M059J (cell line): ENCODE data around the gene PTPRH. TPM values are rescaled to one million over a fixed set of nuclear protein-coding genes. Genes with fewer than 3 reads are reported as not detected.
"Not testable (repeated sequence)": the region's sequence is repeated elsewhere in the genome, so short reads cannot be mapped to it uniquely, and the experiment has no call there.

Experiments used
- DNase-seq: peaks from one replicate; pipeline ENCODE4 v3.0.0-alpha.2; 2012; ENCODE audit warnings: low read depth
- total RNA-seq: library from RNA; depleted of rRNA; stranded (reverse); fragments of >200 nt; shearing (Covaris generic); gene quantifications from 2 replicates; pipeline ENCODE4 v1.2.3, GENCODE V29; 2014

Gene PTPRH
- total RNA-seq, 1 experiment from 2014 or later = 1.5 TPM

DNA sequence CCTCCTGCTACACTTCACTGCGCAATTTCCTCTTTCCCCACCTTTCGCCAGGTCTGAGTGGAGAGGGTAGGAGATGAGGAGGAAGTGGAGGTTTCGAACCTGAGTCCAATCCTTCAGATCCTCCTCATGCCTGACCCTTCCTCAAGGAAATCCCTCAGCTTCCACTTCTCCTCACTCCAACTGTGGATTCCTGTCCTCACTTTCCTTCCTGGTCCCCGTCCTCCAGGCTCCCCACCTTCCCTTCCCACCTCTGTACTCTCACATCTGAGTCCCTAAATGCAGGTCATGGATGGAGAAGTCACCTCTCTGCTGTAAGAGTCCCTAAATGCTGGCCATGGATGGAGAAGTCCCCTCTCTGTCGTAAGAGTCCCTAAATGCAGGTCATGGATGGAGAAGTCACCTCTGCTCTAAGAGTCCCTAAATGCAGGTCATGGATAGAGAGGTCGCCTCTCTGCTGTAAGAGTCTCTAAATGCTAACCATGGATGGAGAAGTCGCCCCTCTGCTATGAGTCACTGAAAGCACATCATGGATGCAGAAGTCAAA is 16.2 kb upstream of the PTPRH start:
- no peak for DNase-seq

DNA sequence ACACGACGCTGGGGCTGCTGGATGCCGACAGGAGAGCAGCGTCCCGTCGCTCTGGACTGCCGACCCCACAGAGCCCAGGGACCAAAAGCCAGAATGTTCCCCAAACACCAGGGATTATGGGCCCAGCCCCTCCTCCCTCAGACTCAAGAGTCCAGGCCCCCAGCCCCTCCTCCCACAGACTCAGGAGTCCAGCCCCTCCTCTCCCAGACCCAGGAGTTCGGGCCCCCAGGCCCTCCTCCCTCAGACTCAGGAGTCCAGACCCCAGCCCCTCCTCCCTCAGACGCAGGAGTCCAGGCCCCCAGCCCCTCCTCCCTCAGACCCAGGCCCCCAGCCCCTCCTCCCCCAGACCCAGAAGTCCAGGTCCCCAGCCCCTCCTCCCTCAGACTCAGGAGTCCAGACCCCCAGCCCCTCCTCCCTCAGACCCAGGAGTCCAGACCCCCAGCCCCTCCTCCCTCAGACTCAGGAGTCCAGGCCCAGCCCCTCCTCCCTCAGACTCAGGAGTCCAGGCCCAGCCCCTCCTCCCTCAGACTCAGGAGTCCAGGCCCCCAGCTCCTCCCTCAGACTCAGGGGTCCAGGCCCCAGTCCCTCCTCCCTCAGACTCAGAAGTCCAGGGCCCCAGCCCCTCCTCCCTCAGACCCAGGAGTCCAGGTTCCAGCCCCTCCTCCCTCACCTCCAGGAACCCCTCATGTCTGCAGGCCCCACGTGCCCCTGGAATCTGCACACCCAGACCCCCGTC is 15.5 kb upstream of the PTPRH start:
- DNase-seq = not testable (repeated sequence)

DNA sequence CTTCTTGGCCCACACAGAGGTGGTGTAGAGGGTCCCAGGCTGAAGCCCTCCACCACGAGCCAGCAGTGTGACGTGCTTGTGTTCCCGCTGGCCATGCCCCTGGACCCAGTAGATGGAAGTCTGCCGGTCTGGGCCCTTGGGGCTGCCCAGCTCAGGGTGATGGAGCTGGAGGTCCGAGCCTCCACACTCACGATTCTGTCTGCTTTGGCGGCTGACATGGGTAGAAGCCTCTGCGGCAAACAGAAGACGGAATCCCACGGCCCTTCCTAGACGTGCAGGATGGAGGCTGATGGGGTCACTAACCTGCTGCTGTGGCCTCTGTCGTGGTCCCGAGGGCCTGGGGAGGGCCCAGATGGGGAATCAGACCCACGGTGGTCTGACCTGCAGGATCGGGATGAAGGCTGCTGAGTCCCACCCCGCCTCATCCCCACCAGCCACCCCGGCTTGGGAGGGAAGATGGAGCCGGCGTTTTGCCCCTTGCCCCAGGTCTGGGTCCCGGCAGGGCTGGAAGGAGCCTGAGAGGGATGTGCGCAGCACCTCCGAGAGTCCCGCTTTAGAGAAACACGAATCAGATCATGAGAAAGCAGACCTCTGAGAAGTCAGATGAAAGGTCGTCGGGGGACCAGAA is 14.9 kb upstream of the PTPRH start:
- DNase-seq = no peak

DNA sequence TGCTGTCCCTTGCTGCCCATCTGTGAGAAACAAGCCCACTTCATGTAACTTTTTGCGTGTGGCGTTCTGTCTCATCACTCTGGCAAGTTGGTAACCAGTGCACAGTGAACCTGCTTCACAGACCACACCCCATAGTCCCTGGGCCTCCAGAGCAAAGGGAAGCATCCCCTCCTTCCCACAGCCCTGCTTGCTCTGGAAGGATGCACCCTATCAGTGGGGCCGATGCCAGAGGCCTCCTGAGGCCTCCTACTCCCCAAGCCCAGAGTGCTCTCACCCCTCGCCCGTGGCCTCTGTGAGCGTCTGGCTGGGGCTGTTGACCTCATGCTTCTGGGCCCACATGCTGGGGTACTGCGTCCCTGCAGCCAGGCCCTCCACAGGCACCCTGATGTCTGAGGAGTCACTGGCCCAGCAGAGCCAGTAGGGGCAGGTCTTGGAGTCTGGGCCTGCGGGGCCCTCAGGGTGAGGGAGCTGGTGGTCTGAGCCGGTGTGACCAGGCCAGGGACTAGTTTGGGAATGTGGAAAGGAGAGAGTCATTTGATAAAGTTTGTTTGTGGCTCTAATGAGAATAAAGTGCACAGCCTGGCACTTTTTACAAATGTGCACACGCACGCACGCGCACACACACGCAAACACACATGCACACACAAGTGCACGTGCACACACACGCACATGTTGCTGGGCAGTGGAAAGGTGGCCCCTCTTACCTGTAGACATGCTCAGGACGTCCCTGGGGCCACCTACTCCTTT is 14.2 kb upstream of the PTPRH start:
- no peak for DNase-seq

DNA sequence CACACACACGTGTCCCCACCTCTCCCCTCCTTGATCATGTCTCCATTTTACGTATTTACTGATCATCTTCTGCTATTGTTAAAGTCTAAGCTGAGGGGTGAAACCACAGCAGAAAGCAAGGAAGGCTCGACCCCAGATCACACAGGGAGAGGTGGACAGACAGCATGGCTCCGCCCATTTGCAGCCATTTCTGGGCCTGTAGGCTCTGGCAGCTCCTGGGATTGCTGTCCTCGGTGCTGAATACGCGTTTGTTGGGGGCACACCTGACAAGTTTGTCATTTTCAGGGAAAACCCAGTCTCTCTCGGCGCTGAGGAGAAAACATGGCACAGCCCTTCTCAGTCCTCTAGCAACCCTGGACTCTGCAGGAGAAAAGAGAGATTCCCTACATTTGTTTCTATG is 11.2 kb upstream of the PTPRH start:
- no peak for DNase-seq

DNA sequence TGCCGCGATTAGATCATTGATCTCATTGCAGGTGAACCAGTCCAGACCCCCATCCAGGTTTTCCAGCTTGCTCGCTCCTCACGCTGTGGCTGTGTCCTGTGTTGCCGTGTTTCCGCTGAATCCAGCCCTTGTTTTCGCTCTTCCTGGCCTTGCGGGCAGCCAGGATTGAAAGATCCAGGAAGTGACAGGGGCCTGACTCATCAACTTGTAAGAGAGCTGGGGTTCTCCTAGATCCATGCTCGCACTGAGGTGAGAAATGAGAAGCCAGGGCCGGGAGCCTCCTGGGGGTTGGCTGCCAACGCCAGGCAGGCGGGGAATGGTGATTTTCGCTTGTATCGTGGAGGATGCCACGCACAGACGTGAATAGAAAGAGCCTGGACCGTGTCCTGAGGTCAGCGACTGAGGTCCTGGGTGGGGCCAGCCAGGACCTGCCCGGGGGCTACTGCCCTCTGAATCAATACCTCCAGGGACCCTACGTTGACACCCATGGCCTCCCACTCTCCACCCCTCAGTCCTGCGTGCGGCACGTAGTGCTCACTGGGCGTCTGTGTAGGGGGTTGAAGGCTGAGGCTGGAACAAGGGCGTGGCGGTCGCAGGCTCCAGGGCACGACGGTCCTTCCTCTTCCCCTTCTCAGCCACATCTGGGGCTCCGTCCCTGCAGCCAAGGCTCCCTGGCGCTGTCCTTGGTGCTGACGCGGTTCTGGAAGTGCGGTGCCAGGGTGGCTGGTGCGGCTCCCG is 7.3 kb upstream of the PTPRH start:
- peak; percentile 99 for DNase-seq

DNA sequence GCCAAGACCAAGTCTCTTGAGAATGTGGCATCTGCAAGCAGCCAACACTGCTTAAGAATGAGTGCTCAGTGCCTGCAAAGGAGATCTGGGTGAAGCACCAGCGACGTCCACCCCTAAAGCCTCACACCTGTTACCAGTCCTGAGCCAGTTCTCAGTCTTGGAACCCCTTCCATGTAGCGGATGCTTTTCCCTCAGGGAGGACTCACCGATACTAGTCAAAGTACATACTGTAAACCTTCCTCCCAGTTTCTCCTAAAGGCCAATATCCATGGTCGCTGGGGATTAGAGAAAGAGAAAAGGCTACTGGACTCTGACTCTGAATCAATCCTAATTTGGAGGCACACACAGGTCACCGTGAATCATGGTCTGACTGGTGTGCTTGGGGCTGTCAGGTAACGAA is 4.2 kb upstream of the PTPRH start:
- DNase-seq = no peak

DNA sequence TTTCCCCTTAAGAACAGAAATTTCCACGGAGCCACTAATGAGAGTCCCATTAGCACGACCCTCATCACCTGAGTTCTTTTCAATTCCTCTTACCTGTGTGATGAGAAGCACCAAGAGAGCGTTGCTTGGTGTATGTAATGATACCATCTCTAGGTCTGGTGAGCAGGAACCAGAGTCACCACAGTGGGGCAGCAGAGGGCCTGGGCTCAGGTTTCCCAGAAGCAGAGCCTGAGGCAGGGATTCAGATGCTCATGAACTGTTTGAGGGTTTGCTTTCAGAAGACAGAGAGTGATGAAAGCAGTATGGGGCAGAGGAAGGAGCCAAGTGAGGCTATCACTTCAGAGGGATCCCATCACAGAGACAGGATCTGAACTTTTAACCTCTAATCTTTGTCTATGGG is 3.1 kb upstream of the PTPRH start:
- DNase-seq = peak; percentile 17

DNA sequence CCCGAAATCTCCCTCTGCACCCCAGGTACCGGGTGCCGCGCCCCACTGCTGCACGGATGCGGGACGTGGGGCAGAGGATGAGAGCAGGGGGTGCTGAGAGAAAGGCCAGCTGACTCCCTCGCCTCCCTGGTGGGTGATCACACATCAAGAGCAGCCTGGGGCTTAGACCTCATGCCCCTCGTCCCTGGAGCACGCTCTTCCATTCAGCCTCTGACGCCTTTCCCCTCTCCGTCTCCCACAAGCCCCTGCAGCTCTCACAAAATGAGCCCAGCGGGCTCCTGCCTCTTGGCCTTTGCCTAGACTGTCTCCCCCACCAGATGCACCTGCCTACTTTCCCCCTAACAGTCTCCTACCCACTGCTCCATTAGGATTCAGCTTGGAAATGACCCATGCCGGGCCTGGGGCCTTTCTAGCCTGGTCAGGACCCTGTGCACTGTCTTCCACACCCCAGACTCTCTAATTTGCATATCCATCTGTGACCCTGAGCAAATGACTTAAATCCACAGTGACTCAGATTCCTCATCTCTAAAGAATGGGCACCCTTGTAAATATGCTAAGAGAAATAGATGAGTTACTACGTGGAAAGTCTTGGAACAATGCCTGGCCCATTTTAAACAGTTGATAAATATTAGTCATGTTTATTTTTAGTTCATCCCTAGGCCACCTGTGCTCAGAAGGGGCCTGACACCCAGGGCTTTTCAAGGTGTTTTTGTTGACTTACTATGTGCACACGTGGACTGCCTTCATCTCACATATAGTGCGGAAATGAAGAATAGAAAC is 582 bp upstream of the PTPRH start:
- DNase-seq = peak; percentile 98

DNA sequence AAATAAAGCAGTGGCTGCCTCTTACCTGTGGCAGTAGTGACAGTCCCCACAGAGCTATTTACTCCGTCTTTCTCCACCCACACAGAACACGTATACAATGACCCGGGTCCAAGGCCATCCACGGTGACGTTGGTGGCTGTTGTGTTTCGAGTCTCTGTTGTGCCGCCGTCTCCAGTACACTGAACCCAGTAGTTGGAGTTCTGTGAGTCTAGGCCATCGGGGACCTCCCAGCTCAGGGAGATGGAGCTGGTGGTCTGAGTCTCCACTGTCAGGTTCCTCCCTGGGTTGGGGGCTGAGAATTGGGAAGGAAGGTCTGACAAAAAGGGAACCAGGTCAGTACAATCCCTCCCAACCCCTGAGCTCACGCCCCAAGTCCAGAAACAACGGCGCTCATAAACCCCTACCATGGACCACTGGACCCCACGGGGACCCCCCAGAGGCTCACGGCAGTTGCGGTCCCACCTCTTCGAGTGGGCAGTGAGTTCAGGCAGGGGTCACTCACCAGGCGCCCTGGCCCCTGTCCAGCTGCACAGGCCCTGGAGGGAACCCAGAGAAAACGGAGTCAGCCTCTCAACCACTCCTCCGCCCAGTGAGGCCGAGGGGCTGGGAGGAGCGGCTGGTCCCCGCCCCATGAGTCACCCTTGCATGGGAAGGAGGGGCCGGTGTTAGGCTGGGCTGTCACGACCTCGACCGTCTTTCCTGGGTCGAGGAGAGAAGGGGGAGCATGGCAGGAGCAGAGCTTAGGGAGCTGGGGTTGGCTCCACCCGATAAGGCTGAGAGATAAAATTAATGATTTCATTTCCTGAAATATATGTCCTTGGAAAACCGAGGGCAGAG is 2.4 kb downstream of the PTPRH start:
- peak; percentile 93 for DNase-seq

DNA sequence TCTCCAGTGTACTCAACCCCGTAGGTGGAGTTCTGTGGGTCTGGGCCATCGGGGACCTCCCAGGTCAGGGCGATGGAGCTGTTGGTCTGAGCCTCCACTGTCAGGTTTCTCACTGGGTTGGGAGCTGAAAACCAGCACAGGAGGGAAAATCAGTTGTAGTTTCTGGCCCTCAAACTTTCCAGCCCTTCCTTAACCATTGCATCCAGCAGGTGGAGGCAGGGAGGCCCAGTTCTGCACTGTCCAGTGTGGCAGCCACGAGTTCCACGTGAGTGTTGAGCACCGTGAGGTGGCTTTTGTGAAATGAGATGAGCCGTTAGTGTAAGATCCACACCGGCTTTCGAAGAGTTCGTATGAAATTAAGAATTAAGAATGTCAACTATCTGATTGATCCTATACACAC is 7.1 kb downstream of the PTPRH start:
- DNase-seq = not testable (repeated sequence)

DNA sequence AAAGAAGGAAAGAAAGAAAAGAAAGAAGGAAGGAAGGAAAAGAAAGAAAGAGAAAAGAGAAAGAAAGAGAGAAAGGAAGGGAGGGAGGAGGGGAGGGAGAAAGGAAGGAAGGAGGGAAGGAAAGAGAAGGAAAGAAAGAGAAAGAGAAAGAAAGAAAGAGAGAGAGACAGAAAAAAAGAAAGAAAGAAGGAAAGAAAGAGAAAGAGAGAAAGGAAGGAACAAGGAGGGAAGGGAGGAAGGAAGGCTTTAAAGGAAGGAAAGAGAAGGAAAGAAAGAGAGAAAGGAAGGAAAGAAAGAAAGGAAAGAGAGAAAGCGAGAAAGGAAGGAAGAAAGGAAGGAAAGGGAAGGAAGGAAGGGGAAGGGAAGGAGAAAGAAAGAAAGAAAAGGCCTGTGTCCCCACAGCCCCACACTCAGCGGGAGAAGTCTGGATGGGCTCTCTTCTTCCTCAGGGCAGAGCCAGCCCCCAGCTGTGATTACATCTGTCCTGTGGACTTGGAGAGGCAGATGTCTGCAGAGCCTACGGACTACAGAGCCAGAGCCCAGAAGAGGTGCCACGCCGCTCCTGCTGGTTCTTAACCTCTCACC is 9.6 kb downstream of the PTPRH start:
- no peak for DNase-seq

DNA sequence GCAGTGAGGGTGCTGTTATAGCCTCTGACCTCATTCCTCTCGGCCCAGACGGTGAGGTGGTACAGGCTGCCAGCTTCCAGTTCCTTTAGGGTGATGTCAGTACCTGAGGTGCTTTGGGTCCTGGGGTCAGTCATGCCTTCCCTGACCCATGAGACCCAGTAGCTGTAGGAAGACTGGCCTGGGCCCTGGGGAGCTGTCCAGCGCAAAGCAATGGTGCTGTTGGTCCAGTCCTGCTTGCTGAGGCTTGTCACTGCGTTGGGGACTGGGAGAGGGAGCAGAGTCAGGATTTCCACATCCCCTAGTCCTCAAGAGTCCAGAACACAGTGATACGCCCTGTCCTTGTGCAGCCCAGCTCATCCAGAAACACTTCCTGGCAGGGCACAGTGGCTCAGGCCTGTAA is 10.7 kb downstream of the PTPRH start:
- no peak for DNase-seq

DNA sequence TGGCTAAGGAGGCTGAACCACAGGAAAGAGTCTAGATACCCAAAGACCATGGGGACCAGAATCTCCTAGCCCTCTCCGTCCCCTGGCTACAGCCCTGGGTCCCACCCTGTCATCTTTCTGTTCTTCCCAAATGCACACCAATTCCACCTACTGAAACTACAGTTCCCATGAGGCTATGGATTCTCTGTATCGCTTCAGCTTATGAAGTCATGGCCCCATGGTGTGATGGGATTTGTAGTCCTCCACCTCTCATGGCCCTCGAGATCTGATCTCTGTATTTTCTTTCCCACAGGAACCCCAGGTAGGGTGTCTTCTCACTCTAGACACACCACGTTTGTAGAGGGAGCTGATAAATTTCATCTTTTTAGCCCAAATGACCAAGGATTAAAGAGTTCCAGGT is 11.8 kb downstream of the PTPRH start:
- DNase-seq = peak; percentile 42

DNA sequence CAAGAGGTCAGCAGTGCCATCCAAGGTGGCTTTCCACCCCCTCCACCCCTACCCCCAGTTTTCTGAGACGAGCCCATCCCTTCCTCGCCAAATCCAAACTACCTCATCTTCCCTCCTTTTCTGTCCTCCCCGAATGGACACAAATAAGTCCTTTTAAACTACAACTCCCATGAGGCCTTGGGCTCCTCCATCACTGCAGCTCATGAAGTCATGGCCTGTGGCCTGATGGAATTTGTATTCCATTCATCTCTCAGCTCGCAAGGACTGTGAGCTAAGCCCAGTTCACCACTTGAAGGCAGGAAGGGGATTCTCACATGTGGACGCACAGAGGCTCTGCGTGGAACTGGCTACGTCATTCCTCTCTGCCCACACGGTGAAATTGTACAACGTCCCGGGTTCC is 12.5 kb downstream of the PTPRH start:
- DNase-seq = peak; percentile 37

DNA sequence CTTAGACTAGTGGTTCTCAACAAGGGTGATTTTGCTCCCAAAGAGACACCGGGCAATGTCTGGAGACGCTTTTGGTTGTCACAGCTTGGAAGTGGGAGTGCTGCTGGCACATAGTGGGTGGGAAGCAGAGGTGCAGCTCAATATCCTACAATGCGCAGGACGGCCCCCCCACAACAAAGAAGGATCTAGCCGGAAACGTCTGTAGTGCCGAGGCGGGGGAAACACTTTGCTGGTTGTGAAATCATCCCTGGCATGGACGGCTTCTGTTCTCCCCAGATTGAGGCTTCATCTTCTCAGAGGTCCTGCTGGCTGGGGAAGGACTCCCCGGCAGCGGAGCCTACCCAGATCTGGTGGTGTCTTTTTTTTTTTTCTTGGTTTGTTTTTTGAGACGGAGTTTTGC is 15.8 kb downstream of the PTPRH start:
- DNase-seq = no peak

DNA sequence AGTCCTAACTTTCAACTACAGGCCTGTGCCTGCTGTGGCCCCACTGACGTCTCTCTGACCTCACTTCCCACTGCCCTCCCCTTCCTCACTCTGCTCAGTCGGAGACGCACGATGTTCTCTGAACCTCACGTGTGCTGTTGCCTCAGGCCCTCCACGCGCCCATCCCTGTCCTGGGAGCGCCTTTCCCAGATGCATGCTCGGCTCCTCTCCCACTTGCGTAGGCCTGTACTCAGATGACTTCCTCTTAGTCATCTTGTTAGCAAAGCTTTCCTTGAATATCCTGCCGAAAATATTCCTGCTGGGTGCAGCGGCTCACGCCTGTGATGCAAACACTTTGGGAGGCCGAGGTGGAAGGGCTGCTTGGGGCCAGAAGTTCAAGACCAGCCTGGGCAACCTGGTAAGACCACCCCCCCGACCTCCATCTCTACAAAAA is 19.9 kb downstream of the PTPRH start:
- DNase-seq = peak; percentile 96

DNA sequence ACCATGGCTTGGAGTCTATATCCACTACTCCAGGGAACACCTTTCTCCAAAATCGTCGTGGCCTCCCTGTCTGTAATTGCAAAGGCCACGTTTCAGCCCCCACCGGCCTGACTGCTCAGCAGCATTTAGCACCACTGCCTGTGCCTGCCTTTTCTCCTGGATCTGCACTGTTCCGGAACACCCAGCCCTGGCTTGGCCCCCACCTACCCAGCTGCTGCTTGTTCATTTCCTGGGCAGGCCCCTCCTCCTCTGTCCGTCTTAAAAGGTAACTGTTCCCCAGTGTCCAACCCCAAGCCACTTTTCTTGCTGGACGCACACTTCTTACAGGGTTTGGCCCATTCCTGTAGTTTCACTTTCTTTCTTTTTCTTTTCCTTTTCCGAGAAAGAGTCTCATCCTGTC is 20.7 kb downstream of the PTPRH start:
- DNase-seq = peak; percentile 25

DNA sequence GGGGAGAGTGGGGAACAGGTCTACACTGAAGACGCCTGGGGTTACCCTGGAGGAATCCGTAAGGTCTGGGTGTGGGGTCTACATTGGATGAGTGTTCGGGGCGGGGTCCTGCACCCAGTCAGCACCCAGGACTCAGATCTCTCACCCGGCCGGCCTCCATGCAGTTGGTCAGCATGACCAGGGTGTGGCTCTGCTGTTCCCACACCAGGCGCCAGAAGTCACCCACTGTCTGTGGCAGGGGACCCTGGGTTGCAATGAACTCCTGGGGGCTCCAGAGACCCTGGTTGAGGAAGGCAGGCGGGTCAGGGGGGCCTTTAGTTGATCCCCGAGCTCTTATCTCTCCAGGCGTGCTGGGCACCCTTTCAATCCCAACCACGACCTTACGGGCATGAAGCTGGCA is 23.2 kb downstream of the PTPRH start:
- DNase-seq = no peak

DNA sequence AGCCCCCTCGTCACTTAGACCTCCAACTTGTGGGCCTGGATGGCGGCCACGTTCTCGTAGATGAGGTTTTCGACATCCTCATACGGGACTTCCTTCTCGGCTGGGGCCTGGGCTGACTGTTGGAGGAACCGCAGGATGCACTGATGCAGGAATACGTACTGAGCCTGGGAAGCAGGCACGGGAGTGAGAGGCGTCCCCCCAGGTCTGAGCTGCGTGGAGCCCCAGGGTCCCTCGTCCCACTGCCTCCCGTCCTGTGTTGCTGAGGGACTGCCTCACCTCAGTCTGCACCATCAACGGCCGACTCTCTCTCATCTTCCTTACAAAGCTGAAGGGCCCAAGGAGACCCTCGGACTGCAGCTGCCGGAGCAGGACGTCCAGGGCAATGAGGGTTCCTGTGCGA is 27.6 kb downstream of the PTPRH start:
- no peak for DNase-seq
